Colonic mucosa (tissue), 4 donors: ENCODE measurements around the gene TCF7L2. TPM values are rescaled to one million over a fixed set of nuclear protein-coding genes. Genes with fewer than 3 reads are reported as not detected.
"Not testable (repeated sequence)": the region's sequence is repeated elsewhere in the genome, so short reads cannot be mapped to it uniquely, and the experiment has no call there.

Source experiments
- DNase-seq: peaks from one replicate; pipeline ENCODE4 v3.0.0-alpha.2; 2020
- H3K27ac ChIP-seq: fragments of 200-600 bp; one replicate; pipeline ENCODE4 v1.8.0; 2021
- H3K27me3 ChIP-seq: fragments of 200-600 bp; one replicate; pipeline ENCODE4 v1.8.0; 2021
- H3K36me3 ChIP-seq: fragments of 200-600 bp; one replicate; pipeline ENCODE4 v1.8.0; 2021
- H3K4me1 ChIP-seq: fragments of 200-600 bp; one replicate; pipeline ENCODE4 v1.8.0; 2021; ENCODE audit warnings: mild to moderate bottlenecking
- H3K4me3 ChIP-seq: fragments of 200-600 bp; one replicate; pipeline ENCODE4 v1.8.0; 2021
- H3K9ac ChIP-seq, 2 donors: one replicate each; pipeline ENCODE4 v1.7.0; 2013; ENCODE audit warnings: control low read depth in 2 of 2, low read depth in 2 of 2, low read length in 2 of 2
- H3K9me3 ChIP-seq: fragments of 200-600 bp; one replicate; pipeline ENCODE4 v1.8.0; 2021
- CTCF ChIP-seq: fragments of 200-600 bp; IDR thresholded peaks from one replicate; pipeline ENCODE4 v1.8.0; 2022; ENCODE audit warnings: antibody characterized with exemption, mild to moderate bottlenecking
- intact Hi-C: fragments of 100-400 bp; cut with DNase I; formaldehyde crosslinking; loops from one replicate; pipeline ENCODE4 v1.14.1; 2022
- total RNA-seq, 2 donors: library from RNA; stranded (reverse); fragmentation: NEBNext Ultra II Directional in 1 of 2; extraction: Animal tissue kit (Norgen Biotek cat#: 25700) in 1 of 2; gene quantifications; one replicate each; pipeline ENCODE4 v1.2.1, GENCODE V29; 2021
- donor health status: healthy.
- donor health status: DM: no; HTN: no; CAD: no.
- donor health status: DM: no; HTN: no; CAD: no.

TCF7L2 gene
- total RNA-seq, 2 donors from 2014 or later: 65.1 to 98.9 TPM

- Histone ChIP-seq H3K27me3 (no peaks in the 10 kb centered on the region), H3K4me3 (no peak overlapping the region), H3K9ac (no peak overlapping the region), H3K27ac (no peak overlapping the region), H3K9me3 (no peaks in the 10 kb centered on the region), H3K36me3 (no peaks in the 10 kb centered on the region), H3K4me1 (no peaks in the 10 kb centered on the region)
- DNase-seq: no peak
- intact Hi-C loops: no loop called here
- TF ChIP-seq CTCF: no peak
Measured at GRCh38 chr10:113103131-113103840, 153.2 kb downstream of the TCF7L2 start.

- TF ChIP-seq CTCF: no peak
- Histone ChIP-seq H3K9me3 (no peaks in the 10 kb centered on the region), H3K9ac (no peak overlapping the region), H3K4me1 (no peaks in the 10 kb centered on the region), H3K27me3 (no peaks in the 10 kb centered on the region), H3K4me3 (no peak overlapping the region), H3K27ac (no peak overlapping the region), H3K36me3 (no peaks in the 10 kb centered on the region)
- DNase-seq: no peak
- intact Hi-C loops: no loop called here
Measured at GRCh38 chr10:113104047-113104446, 154.0 kb downstream of the TCF7L2 start.

GRCh38 chr10:113108194-113108835, 158.3 kb downstream of the TCF7L2 start:
- H3K9ac ChIP-seq: no peak overlapping the region
- H3K4me3 ChIP-seq: no peak overlapping the region
- H3K9me3 ChIP-seq: no peaks in the 10 kb centered on the region
- peak; percentile 48 for TF ChIP-seq CTCF
- DNase-seq: peak; percentile 50
- no peaks in the 10 kb centered on the region for H3K4me1 ChIP-seq
- no peak overlapping the region for H3K27ac ChIP-seq
- intact Hi-C loops: no loop called here
- no peaks in the 10 kb centered on the region for H3K27me3 ChIP-seq
- H3K36me3 ChIP-seq: no peaks in the 10 kb centered on the region

- TF ChIP-seq CTCF: no peak
- intact Hi-C loops: no loop called here
Measured at GRCh38 chr10:113108948-113109347, 158.9 kb downstream of the TCF7L2 start.

GRCh38 chr10:113109482-113109881, 159.4 kb downstream of the TCF7L2 start:
- intact Hi-C loops, H3K4me1 ChIP-seq, H3K4me3 ChIP-seq, H3K36me3 ChIP-seq, H3K9ac ChIP-seq, H3K27me3 ChIP-seq, H3K9me3 ChIP-seq, H3K27ac ChIP-seq, DNase-seq: not testable (repeated sequence)

More at GRCh38 chr10:113108948-113109347, 158.9 kb downstream of the TCF7L2 start:
- no peaks in the 10 kb centered on the region for H3K9me3 ChIP-seq
- no peak overlapping the region for H3K9ac ChIP-seq
- H3K36me3 ChIP-seq: no peaks in the 10 kb centered on the region
- H3K4me1 ChIP-seq: no peaks in the 10 kb centered on the region
- H3K27me3 ChIP-seq: no peaks in the 10 kb centered on the region
- H3K27ac ChIP-seq: no peak overlapping the region
- no peak overlapping the region for H3K4me3 ChIP-seq
- DNase-seq: no peak

GRCh38 chr10:113111260-113111659, 161.2 kb downstream of the TCF7L2 start:
- no peak for DNase-seq
- H3K4me3 ChIP-seq: no peak overlapping the region
- H3K36me3 ChIP-seq: no peaks in the 10 kb centered on the region
- no peak overlapping the region for H3K9ac ChIP-seq
- TF ChIP-seq CTCF: no peak
- no peaks in the 10 kb centered on the region for H3K9me3 ChIP-seq
- H3K4me1 ChIP-seq: no peaks in the 10 kb centered on the region
- H3K27me3 ChIP-seq: no peaks in the 10 kb centered on the region
- H3K27ac ChIP-seq: no peak overlapping the region
- intact Hi-C loops: no loop called here
